ENCODE measurements around the gene ELF4.
A peak's percentile ranks its signal among the peaks of the same experiment; 100 is the strongest.

ELF4 gene

DNA sequence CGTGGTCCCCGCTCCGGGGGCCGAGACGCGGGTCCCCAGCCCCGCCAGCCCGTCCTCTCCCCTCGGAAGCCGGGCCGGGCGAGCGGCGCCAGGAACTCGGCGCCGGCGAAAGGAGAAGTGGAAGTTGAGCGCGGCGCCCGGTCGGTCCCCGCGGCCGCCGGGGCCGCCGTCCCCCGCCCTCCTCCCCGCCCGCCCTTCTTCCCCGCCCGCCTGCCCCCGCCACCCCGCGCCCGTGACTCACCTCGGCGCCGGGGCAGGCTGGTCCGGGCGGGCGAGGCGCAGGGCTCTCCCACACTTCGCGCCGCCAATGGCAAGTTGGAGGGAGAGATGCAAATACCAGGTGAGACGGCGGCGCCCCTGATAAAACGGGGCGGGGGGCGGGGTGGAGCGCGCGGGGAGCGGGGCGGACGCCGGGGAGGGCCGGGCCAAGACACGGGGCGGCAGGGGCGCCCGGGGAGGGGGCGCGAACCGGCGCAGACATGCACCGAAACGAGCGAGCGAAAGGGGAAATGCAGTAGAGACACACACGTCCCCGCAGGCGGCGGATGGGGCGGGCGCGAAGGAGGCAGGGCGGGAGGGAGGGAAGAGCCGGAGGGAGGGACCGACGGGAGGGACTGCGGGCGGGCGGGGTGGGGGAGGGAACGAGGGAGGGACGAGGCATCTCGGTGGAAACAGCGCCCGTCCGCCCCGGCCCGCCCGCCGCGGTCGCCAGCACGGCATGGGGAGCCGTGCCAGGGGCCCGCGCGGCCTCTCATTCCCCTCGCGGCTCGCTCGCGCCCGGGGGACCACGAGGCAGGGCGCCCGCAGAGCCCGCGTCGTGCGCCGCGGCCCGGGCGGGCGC, at the start of gene ELF4:
ELF4 (minus strand) TSS at position 119 of the 841 bp plus-strand sequence. CDS start 29,167 bp downstream, outside the sequence.
- peak in 15 of 56 donors; percentile 1 to 32 (median 10) for DNase-seq

DNA sequence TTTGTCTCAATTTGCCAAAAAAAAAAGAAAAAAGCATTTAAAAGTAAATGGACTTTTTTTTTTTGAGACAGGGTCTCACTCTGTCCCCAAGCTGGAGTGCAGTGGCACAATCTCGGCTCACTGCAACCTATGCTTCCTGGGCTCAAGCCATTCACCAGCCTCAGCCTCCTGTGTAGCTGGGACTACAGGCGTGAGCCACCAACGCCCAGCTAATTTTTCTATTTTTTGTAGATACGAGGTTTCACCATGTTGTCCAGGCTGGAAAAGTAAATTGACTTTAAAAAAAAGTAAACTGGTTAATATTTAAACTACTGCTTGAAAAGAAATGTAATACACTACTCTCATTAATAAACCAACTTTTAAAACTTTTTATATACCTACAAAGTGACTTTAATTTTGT, 49.5 kb upstream of the ELF4 start:
- DNase-seq = no peak

DNA sequence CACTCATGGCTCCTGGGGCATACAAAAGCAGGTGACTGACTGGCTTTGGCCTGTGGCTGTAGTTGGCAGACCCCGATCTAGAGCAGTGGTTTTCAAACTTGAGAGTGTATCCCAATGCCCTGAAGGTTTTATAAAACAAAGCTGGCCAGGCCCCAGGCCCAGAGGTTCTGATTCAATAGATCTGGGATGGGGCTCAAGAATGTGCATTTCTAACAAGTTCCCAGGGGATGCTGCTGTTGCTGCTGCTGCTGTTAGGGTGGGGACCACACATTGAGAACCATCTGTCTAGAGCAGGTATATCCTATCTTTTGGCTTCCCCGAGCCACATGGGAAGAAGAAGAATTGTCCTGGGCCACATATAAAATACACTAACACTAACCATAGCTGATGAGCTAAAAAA, 48.0 kb upstream of the ELF4 start:
- DNase-seq = no peak

- no peak for DNase-seq
These were observed 45.3 kb upstream of the ELF4 start for GRCh38 chrX:130155564-130155963.

DNA sequence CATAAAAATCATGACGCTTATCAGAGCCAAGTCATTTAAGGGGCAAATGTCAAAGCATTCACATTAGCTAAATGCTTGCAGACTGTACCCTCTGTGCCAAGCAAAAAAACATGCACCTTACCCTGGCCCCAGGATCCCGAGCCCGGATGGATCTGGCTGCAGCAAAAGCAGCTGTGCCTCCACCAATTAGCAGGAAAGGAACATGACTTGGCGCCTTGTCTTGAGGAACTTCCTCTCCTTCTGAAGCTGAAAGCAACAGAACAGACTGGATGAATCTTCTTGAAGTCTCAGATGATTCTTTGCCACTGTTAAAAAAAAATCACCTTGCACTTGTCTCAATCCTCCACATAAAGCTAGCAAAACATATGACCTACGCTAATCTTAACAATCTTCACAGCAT, 37.3 kb upstream of the ELF4 start:
- no peak for DNase-seq

DNA sequence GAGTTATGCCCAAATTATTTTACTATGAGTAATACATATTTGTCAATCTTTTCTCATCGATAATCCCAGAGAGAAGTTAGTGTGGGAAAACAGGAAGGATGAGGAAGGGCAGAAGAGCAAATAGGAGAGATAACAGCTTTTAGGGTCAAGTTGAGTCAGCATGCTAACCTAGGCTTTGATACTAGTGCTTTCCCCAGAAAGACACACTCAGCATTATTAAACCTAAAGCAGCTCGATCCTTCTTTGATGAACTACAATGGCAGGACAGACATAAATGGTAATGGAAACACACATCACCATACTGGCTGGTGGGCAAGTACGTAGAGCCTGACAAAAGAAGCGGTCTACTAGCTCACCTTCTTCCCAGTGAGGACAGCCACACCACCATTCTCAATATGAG, 34.8 kb upstream of the ELF4 start:
- no peak for DNase-seq

GRCh38 chrX:130144509-130144908, 34.2 kb upstream of the ELF4 start:
- DNase-seq = no peak

GRCh38 chrX:130139474-130140201, 29.3 kb upstream of the ELF4 start:
- no peak for DNase-seq

GRCh38 chrX:130136961-130137360, 26.7 kb upstream of the ELF4 start:
- DNase-seq = no peak

GRCh38 chrX:130136496-130136895, 26.2 kb upstream of the ELF4 start:
- no peak for DNase-seq

DNA sequence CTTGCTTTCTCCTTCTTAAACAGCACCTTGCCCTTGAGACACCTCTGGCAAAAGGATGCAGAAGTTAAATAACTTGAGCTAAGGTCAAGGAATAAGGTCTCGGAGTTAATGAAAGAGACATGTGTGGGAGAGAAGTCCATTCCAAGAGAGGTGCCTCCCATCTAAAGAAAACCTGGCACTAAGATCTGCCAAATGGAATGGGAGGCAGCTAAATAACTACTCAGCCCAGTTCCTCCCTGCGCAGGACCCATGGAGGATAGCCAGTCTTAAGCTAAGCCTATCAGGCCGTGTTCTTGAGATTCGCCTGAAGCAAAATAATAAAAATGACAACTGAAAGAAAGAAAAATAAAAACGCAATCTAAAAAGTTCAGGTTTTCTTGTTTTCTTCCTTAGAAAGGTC, 20.7 kb upstream of the ELF4 start:
- DNase-seq = no peak

DNA sequence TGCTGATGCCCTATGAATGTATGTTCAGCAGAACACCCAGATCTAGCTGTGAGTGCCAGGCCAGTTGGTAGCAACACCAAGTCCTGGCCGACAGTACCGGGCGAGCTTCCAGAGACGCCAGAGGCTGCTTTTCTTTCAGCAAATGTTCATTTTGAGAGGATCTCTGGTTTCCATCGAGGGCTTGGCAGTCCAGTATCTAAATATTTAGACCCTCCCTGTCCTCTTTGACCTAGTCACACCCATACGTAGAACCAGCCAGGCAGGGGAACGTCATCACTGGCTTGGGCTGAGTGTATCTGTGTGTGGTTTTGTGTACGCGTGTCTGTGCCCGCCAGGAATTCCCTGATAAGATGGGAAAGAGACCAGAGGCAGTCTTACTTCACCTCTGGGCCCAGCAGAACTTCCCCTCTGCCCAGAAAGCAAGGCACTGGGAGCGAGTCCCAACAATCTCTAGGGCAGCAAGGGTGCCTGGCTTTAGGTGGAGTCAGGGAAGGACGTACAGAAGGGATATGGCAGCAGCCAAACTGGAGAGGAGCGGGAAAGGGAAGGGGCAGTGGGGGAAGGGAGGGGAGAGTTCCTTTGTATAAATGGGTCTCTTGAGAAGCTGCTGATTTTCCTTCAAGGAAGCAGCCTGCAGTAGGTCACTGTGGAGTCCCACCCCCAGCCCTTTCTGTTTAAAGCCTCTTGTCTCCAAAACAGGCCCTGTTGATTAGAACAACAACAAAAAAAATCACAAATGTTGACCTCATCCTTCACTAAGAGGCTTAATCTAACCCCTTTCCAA, 15.0 kb upstream of the ELF4 start:
- DNase-seq = peak in 14 of 56 donors; percentile 0 to 17 (median 3)

DNA sequence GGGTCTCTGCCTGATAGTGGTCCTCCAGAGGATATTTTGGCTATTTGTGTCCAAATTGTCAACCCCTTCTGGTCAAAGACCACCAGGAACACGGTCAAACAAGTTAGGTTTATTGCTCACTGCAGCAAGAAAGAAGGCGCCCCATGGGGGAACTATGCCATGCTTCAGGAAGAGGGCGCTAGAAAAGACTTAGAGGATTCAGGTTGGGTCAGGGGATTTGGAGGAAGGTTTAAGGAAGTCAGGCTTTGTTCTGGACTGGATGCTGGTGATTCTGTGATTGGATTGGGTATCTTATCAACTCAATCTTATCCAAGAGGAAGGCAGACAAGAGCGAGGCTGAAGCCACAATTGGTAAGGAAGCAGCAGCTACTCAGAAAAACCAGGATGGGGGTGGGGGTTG, 14.3 kb upstream of the ELF4 start:
- DNase-seq = no peak

- DNase-seq = no peak
These were observed 11.2 kb upstream of the ELF4 start for GRCh38 chrX:130121505-130121800.

DNA sequence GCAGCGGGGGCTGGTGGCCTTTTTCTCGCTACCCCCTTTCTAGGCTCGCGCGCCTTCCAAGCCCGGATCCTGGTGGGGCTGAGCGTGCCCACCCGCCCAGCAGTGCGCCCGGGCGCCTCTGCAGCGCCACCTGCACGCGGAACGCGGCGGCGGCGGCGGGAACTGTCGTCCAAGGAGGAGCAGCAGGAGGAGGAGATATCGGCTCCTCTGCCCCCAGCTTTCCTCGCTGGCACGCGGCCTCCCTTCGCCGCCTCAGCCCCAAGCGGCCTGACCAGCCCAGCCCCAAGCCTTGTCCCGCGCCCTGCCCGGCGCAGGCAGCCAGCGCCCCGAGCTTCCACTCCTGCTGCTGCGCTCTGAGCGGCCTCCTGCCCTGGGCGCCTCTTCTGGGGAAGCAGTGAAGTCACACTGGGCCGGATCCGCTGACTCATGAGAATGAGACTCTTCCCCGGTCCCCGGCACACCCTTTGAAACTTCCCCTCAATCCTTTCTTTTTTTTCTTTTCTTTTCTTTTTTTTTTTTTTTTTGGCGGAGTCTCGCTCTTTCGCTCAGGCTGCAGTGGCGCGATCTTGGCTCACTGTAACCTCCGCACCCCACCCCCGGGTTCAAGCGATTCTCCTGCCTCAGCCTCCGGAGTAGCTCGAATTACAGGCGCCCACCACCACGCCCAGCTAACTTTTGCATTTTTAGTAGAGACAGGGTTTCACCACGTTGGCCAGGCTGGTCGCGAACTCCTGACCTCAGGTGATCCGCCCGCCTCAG, 10.6 kb upstream of the ELF4 start:
- DNase-seq = peak in 50 of 56 donors; percentile 0 to 76 (median 38)

- peak in 1 of 56 donors; percentile 38 for DNase-seq
These were observed 10.0 kb upstream of the ELF4 start for GRCh38 chrX:130120321-130120731.

GRCh38 chrX:130119312-130119898, 9.1 kb upstream of the ELF4 start:
- DNase-seq = no peak

DNA sequence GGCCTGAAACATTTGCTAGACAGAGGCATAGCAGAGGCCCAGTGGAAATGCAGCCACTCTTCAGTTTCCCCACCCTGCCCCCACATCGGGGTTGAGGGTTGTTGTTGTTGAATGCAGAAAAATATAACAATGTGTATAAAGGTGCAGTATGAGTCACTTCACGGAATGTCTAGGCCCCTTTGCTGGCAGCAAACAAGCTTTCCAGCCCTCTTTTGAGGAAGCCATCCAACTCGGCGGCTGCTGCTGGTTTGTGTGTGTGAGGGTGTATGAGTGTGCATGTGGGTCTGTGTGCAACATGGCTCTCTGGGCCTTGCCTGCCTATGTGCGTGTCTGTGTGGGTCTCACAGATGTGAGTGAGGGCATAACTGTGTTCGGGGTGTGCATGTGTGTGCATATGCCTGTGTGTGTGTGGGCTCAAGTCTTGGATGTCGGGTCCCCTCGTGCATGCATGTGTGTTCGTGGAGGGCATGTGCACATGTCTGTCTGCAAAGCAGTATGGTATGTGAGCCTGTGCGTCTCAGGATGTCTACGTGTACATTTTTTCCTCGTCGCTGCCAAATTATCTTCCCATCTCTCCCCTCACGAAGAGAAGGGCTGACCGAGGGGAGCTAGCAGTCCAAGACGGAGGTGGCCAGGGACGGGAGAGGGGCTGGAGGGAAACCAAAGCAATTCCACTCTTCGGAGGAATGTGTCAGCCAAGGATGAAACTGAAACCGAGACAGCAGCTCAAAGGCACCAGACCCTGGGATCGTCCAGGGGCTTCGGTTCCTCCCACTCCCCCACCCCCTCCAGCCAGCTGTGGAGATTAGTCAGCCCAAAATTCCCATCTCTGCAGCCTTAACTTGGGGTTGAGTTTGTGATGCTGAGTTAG, 8.4 kb upstream of the ELF4 start:
- DNase-seq = no peak

DNA sequence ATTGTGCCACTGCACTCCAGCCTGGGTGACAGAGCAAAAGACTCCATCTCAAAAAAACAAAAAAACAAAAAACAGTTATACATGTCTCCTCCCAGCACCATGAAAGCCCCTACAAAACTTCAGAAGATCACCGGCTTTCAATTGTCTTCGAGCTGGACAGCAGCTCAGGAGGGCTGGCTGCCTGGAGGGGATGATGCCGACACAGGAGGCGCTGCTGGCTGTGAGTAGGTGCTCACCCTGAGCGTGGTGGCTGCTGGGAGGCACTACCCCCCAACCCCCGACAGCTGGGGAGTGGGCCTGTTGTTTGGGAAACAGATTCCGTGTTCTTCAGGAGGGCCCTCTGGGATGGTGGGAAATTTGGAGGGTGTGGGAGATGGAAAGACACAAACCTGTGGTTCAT, 6.9 kb upstream of the ELF4 start:
- no peak for DNase-seq
